ENCODE data around the gene HECW1.

The HECW1 gene

DNA sequence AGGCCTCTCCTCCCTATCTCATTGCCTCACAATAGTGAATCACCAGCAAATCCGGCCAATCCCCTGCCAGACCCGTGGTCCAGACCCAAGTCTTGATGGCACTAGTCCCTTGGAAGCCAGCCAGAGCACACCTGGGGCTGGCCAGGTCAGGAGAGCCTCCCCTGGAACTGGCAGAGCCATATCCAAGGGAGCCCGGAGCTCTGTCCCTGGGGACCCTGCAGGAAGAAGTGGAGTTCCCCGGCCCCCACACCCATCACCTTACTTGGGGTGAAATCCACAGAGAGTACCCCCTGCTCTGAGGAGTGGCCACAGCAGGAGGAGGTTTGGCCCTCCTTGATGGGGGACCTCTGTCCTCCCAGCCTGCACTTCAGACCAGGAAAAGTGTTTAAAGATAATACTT, 122.5 kb downstream of the HECW1 start:
- no peak overlapping the region for H3K4me3 ChIP-seq (ENCODE audit: low read length)
- TF ChIP-seq CTCF (conservative IDR thresholded peaks at IDR 0.05; ENCODE audit: low read length): no peak
- no peak for DNase-seq (ENCODE audit: low read depth)

DNA sequence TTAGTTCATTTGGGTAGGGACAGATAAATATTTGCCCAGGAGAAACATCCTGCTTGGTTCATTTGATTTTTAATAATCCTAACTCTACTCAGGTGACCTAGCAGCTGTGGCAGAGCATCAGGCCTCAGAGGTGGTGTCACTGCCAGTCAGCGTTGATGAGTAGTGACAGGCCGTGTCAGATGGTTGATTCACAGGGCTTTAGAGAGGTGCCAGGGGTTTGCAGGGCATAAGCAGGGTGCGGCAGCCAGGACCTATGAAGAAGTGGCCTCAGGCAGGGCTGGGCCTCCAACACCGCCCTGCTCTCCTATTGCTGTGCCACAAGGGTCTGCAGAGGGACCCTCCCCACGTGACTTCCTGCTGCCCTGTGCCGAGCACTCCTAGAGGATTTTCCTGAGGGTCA, 128.1 kb downstream of the HECW1 start:
- no peak overlapping the region for H3K4me3 ChIP-seq (ENCODE audit: low read length)
- no peak for TF ChIP-seq CTCF (conservative IDR thresholded peaks at IDR 0.05; ENCODE audit: low read length)
- no peak for DNase-seq (ENCODE audit: low read depth)

DNA sequence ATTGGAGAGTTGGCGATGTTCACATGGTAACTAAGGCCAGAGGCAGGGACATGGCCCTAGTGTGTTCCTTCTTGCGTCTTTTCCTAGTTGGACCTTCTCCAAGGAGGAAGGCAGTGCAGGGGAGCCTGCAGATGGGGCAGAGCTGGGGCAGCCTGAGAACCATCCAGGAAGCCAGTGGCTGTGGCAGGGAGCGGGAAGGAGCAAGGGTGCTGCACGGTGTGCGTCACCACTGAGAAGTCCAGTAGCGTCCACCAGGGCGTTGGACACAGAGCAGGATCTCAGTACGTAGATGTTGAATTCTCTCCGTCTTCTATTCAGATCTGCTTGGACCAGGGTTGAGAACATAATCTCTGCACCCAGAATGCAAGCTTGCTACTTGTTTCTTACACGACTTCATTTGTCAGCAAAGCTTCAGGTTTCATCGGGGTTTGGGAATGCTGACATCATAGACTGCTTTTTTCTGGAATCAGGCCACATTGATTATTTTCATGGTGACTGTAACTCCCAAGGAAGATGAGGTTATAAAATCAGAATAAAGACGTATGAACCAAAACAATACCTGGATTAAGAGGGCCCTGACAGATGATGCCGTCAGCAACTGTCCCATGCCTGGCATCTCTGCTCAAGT, 130.3 kb downstream of the HECW1 start:
- H3K4me3 ChIP-seq (ENCODE audit: low read length): no peak overlapping the region
- DNase-seq (ENCODE audit: low read depth): no peak
- no peak for TF ChIP-seq CTCF (conservative IDR thresholded peaks at IDR 0.05; ENCODE audit: low read length)

GRCh38 chr7:43244232-43244631, 131.8 kb downstream of the HECW1 start:
- H3K4me3 ChIP-seq (ENCODE audit: low read length): no peak overlapping the region
- DNase-seq (ENCODE audit: low read depth): no peak
- TF ChIP-seq CTCF (conservative IDR thresholded peaks at IDR 0.05; ENCODE audit: low read length): no peak

DNA sequence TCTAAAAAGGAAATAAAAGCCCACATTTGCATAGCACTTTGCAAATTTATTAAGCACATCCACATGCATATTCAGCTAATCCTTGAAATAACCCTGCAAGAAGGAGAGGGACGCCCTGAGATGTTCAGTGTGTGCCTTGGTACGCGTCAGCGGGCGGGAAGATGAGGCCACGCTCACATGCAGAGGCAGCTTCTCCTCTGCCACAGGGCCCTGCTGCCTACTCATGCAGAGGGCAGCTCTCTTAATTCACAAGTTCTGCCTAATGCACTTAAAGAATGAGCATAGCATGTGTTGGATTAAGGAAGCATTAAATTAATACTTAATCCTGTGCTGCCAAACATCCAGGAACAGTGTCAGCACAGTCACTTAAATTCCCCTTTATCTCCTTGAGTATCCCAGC, 132.3 kb downstream of the HECW1 start:
- H3K4me3 ChIP-seq (ENCODE audit: low read length): no peak overlapping the region
- DNase-seq (ENCODE audit: low read depth): no peak
- no peak for TF ChIP-seq CTCF (conservative IDR thresholded peaks at IDR 0.05; ENCODE audit: low read length)

- no peak for DNase-seq (ENCODE audit: low read depth)
- H3K4me3 ChIP-seq (ENCODE audit: low read length): no peak overlapping the region
- TF ChIP-seq CTCF (conservative IDR thresholded peaks at IDR 0.05; ENCODE audit: low read length): no peak
Observed at GRCh38 chr7:43247757-43248156, 135.3 kb downstream of the HECW1 start.

DNA sequence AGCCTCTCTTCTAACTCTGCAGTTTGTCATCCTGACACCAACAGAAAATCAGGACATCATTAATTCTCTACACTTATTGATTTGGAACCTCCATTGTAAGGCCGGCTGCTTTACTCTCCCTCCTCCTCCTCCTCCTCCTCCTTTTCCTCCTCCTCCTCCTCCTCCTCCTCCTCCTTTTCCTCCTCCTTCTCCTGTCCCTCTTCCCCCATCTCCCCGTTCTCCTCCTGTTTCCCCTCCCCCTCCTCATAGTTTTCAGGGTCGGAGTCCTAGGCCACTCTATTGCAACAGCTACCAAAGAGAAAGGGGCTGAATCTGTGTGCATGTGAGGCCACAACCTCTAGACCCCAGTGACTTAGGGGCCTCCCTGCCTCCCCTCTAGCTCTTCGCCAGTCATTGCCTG, 136.1 kb downstream of the HECW1 start:
- no peak for DNase-seq (ENCODE audit: low read depth)
- peak overlapping the region; percentile 67 for H3K4me3 ChIP-seq (ENCODE audit: low read length)
- no peak for TF ChIP-seq CTCF (conservative IDR thresholded peaks at IDR 0.05; ENCODE audit: low read length)

Measured in AG10803 (cell line).